ENCODE data around the gene TIMP1. TPM values are rescaled to one million over a fixed set of nuclear protein-coding genes. Genes with fewer than 3 reads are reported as not detected.
A peak's percentile ranks its signal among the peaks of the same experiment; 100 is the strongest.

Gene TIMP1
- total RNA-seq, 1 experiment from 2014 or later, result 505 TPM

DNA sequence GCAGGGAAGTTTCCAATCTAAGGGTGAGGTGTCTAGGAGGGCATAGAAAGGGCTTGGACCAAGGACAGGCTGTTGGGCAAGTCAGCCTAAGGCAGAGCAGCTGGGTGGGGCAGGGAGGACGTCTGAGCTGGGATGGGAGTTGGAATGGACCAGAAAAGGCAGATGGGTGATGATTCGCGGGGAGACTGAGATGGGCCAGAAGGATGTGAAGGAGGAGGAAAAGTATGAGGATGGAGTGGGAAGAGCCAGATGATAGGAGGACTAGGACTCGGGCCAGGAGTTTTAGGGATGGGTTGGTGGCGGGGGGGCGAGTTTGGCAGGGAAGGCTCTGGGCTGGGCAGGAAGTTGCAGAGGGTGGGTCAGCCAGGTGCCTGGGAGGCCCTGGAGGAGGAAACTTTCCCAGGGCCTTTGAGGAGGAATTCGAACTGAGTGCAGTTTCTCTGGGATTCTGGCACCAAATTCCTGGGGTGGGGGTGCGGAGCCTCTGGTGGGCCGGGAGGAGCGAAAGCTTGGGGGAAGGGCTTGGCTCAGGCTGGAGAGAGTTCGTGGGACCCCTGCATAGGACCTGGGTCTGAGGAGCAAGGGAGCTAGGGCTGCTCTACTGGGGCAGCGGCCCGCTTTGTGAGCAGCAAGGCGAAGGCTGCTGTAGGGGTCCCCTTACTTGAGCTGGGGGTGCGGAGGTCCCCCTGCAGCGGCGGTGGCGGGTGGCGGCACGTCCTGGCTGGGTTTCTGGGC lies 8.7 kb upstream of the TIMP1 start:
- peak; percentile 31 for DNase-seq (ENCODE audit: low read depth)

DNA sequence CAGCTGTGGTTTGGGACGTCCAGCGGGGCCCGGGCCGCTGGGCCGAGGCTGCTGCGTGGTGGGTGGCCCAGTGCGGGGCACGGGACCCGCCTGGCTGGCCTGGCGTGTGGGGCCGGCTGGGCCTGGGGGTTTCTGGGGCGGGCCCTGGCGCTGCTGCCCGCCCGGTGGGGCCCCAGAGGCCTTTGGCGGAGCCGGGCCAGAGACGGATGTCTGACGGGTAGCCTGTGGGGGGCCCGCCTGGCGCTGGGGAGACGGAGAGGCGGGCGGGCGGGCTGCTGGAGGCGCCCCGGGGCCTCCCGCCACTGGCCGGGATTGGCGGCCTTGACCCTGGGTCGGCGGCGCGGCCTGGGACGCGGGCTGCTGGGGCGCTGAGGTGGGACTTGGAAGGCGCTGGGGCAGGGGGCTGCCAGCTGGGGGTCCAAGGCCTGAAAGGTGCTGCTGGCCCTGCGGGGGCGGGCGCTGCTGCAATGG lies 8.1 kb upstream of the TIMP1 start:
- DNase-seq (ENCODE audit: low read depth), result no peak

DNA sequence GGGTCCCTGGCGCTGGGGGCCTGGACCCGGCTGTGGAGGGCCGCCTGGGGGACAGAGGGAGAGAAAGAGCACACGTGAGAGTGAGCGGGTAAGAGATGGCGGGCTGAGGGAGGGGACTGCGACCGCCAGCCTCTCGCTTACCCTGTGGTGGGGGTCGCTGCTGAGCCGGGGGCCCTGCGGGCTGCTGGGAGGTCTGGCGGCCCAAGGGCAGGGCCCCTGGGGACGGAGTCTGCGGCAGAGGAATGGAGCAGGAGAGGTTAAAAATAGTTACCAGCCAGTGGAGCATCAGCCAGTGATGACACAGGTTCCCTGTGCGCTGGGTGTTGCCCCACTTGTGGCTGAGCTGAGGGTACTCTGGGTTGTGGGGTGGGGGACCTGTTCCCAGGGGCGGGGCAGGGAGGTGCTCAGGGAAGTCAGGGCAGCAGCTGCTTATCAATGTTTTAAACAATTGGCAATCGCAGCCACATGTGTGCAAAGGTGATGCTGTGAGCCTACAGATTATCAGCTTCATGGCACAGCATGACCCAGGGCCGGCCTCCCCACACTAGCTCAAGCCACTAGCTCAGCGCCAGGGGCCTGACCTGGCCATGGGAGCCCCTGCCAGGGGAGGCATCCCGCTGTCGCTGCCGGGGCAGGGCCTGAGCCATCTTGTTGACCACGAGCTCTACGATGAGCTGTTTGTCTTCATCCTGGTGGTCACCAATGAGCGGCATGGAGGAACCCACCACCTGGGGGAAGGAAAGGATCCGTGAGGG lies 7.5 kb upstream of the TIMP1 start:
- DNase-seq (ENCODE audit: low read depth), result no peak

DNA sequence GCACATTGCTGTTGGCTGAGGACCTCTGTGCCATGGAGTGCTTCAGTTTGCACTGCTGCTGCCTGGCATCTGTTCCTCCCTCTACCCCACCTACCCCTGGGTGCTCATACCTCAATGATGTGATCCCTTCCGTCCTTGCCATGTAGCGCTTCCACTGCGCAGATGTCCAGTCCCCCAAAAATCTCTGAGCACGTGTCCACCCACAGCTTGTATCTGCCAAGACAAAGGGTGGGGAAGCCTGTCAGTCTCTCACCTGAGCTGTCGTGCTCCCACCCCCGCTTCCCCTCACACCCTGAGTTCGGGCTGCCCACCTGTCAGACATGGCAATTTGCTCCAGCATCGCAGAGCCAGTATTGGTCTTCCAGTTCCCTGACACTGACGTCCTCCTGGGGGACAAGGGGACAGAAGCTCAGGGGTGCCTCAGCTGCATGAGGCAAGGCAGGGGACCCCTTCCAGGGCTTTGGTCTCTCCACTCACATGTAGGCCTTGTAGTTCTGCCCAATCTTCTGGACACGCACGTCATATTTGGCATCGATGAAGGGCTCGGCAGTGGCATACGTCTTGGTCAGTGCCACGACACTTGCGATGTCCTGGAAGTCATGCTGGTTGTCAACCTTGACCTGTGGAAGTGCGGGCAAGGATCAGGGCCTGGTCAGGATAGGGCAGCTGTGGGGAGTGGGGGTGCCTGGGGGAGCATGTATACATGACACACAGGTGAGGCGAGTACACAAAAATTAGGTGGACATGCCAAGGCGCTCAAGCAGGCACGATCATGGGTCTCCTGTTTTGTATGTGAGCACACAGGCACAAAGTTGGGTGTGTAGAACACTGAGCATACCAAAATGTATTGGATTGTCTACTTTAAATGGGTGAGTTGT lies 6.0 kb upstream of the TIMP1 start:
- DNase-seq (ENCODE audit: low read depth), result no peak

DNA sequence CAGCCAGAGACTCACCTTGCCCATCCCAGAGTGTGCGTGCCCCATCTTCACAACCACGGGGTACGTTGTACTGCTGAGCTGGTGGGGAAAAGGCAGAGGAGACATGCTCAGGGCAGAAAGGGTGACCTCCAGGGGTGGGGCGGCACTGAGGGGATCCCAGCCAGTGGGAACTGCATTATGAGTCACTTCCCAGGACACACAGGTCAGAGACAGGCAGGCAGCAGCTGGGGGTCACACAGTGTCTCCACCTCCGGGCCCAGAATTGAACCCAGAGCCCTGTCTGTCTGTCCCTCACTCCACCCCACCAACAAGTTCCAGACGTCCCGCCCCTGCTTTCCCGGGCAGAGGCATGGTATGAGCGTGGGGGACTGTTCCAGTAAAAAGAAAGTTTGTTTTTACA lies 4.8 kb upstream of the TIMP1 start:
- peak; percentile 29 for DNase-seq (ENCODE audit: low read depth)

DNA sequence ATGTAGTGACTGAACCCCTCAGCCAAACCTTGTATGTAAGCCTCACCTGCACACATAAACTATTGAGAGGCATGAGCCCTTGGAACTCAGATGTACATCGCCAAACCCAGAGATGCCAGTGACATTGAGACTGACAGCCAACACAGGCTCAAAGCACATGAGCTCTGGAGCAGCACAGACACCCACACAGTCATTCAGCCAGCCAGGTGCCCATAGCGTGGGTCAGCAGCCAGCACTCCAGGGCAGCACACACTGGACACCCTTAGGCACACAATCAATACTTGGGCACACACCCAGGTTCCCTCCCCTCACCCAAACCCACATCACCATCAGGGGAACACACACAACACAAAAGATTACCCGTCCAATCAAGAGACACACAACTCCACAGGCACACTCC lies 4.3 kb upstream of the TIMP1 start:
- DNase-seq (ENCODE audit: low read depth), result no peak

DNA sequence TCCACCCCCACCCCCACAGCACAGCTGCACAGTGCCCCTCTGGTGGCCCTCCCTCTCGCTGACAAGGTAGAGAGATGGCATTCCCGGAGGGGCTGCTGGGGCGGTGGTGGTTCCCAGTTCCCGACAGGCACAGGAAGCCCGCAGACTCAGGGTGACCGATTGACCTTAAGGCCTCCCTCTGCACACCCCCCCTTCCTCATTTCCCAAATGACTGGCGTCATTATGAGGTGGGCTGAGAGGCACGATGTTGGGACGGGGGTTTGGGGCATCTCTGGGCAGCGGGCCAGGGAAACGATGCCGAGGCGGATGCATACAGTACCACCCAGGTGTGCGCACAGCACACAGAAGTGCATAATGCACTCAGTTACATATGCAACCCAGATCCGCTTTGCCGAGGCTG lies 3.5 kb upstream of the TIMP1 start:
- DNase-seq (ENCODE audit: low read depth), result no peak

DNA sequence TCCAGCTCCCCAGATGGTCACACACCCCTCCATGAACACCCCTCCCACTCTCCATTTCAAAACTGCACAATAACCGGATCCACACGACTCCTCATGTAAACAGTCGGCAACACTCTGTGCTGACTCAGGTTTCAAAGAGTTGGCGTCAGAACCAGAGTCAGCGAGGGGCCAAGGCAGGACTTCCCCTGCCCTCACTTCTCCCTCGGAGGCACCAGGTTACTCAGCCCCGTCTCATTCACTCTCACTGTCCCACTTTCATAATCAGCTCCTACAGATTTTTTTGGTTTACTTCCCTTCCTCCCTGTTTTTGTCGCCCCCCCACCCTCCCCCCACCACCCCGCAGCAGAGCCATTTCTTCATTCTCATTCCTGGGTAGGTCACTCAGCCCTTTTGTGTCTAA lies 2.7 kb upstream of the TIMP1 start:
- DNase-seq (ENCODE audit: low read depth), result no peak

DNA sequence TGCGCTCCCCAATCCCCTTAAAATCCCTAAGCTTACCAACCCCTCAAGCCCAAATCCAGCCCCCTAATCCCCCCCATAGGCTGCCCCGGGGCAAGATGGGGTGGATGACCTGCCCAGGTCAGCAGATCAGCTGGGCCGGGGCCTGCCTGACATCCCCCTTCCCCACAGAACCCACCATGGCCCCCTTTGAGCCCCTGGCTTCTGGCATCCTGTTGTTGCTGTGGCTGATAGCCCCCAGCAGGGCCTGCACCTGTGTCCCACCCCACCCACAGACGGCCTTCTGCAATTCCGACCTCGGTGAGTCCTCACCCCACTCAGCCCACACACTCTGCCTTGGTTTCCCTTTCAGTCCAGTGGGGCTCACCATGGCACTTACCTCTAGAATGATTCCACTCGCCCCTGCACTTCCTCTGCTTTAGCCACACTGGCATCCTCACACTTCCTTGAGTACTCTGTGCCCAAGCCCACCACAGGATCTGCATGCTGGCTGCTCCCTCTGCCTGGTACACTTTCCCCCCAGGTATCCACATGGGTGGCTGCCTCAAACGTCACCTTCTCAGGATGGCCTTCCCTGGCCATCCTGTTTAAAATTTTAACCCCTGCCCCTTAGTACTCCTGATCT lies 1.1 kb downstream of the TIMP1 start:
- DNase-seq (ENCODE audit: low read depth), result no peak

DNA sequence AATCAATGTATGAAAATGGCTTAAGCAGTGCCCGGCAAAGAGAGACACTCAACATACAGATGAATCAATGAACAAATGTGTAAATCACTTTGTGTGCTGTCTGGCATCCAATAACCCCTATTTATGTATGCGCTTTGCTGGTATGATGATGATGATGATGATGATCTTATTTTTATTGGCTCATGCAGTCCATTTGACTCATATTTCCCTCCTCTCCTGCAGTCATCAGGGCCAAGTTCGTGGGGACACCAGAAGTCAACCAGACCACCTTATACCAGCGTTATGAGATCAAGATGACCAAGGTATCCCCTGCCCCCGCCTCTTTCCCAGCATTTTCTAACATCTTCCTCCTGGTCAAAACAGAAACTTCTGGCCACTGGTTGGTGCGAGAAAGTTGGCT lies 2.5 kb downstream of the TIMP1 start:
- no peak for DNase-seq (ENCODE audit: low read depth)

DNA sequence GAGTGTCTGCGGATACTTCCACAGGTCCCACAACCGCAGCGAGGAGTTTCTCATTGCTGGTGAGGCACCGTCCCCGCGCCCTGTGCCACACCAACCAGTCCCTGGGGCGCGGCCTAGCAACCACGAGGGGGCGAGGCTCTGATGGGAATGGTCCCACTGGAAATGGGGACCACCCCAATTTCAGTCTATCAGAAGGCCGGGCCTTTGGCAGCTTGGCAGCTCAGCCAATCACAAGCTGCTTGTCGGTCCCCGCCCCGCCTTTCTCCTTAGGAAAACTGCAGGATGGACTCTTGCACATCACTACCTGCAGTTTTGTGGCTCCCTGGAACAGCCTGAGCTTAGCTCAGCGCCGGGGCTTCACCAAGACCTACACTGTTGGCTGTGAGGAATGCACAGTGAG lies 3.0 kb downstream of the TIMP1 start:
- no peak for DNase-seq (ENCODE audit: low read depth)

DNA sequence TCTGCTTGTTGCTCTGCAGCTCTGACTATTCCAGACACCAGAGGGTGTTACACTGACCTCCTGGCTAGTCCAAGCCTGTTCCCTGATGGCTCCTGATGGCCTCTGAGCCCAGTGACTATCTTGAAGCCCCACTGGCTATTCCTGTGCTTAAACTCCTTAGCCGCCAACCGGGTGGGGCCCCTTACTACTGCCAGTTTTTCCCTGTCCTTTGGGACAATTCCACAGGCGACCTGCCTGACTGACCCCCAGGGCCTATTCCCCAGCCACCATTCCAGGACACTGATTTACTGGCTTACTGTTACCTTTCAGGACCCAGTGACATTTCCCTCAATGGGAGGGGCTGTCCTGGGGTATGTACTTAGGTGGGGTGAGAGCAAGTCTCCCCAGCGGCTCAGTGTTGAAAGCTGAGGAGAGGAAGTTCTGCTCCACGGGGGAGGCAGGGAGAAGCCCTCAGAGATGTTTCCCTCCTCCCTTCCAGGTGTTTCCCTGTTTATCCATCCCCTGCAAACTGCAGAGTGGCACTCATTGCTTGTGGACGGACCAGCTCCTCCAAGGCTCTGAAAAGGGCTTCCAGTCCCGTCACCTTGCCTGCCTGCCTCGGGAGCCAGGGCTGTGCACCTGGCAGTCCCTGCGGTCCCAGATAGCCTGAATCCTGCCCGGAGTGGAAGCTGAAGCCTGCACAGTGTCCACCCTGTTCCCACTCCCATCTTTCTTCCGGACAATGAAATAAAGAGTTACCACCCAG lies 4.0 kb downstream of the TIMP1 start:
- no peak for DNase-seq (ENCODE audit: low read depth)

DNA sequence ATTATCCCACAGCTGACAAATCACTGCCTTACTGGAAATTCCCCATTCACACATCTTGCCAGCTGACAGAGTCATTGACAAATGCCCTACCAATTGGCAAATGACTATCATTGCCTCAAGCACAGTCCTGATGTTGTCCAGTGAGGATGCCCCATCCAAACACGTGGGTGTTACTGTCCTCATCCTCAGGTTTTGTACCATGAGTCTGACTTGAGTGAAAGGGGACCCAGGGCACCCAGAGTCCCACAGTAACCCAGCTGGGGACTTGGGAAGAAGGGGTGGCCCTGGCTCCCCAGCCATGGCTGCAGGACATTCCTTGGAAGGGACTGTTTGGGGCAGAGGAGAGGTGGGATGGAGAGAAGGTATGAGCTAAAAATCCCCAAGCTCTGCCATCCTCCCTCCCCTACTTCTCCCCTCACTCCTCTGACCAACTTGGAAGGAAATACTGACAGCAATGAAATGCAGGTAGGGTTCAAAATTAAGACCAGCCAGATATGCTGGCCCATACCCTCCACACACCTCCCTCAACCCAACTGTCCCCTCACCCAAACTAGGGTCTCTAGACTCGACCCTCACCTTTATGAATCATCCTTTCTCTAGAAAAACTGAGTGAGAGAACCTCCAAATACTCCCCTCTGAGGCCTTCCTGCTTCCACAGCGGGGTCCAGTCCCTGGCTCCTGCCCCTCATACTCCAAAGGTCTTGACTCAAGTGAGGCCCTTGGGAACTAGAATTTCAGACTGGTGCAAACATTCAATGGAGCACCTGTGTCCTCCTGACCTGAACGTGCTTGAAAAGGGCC lies 5.1 kb downstream of the TIMP1 start:
- no peak for DNase-seq (ENCODE audit: low read depth)

DNA sequence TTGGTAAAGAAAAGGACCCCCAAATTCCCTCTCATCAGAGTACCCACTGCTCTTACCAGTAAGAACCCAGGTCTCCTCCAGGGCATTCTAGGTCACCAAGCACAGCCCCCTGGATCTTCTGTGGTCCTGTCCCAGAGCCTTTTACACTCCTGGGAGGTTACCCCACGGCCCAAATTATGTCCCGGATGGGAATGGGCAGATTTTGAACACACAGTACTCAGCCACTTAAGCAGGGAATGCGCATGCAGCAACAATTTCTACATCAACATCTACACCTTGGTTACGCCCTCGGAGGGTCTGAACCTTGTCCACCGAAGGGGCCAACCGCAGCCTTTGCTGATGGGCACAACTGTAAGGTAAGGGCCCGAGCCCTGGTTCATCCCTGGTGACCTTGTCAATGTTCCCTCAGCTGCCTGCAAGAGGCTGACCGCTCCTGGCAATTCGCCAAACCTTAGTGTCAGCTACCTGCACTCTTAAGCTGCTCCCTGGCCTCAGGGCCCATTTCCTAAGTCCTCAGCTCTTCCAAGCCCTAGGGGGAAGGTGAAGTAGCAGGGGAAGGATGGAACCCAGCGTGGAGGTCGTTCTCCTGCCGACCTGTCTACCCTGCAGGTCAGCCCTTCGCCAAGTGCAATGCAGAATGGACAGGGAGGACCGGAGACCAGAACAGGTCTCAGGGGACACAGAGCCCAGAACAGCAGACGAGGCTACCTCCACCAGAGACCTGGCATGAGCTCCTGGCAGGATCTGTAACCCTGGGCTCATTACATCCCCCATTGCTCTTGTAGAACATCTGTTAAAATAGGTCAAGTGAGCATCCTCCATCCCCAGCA lies 5.9 kb downstream of the TIMP1 start:
- DNase-seq (ENCODE audit: low read depth), result no peak

DNA sequence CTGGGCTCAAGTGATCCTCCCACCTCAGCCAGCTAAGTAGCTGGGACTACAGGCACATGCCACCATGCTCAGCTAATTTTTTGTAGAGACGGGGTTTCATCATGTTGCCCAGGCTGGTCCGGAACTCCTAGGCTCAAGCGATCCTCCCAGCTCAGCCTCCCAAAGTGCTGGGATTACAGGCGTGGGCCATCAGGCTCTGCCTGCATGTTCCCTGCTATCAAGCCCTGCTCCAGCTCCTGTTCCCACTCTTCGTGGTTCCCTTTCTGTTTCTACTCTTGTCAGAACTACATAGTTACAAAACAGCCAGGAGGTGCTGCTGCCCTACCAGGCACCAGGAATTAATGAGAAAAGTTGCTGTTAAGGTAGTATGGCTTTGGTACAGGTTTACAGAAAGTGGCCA lies 8.7 kb downstream of the TIMP1 start:
- no peak for DNase-seq (ENCODE audit: low read depth)

DNA sequence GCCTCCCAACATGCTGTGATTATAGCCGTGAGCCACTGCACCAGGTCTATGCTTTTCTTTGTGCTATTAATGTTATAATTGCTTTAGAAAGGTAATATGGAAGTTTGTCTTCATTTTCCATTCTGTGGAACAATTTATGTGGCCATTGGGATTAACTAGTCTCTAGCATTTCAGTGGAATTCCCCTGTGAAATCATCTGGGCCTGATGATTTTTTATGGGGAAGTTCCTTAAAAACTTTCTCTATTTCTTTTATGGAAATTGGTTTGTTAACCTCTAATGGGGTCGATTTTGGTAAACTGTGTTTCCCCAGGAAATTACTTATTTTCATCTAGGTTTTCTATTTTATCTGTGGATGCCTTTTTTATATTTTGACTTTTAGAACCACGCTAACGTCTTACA lies 11.3 kb downstream of the TIMP1 start:
- no peak for DNase-seq (ENCODE audit: low read depth)

DNA sequence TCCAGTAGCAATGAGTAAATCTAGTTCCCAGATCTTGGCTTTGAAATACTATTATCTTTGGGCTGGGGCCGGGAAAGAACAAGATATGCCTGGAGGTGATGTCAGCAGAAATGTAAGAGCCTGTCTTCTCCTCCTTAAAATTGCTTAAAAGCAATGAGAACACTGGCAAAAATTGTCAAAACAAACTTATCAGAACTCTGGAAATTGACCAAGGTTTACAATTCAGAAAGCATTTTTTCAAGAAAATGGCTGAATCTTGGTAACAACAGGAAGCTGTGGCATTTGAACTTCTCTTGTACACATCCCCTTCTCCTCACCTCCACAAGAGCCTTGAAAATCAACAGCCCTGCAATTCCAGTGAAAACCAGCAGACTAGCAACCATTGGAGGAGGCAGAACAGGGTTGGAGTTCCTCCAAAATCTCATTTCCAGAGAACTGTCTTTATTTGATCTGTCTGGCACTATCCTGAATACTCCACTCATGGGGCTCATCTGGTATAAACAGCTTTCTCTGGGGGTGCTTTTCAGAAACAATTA lies 13.5 kb downstream of the TIMP1 start:
- DNase-seq (ENCODE audit: low read depth), result no peak

DNA sequence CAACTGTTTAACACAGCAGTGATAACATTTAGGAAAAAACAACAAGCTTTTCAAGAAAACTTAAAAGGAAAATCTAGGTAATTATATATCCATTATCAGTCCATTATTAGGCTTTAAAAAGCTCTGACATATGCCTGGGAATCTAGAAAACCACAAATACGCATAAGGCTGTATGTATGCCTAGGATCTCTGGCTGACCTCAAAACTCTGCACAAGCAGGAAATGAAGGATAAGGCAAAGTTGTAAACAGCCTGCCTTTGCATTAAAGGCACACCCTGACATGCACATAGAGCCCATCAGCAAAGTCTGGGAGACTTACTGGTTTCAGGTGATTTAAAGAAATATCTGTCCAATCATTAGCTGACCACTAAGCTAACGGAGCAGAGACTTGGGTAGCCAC lies 14.0 kb downstream of the TIMP1 start:
- DNase-seq (ENCODE audit: low read depth), result no peak

DNA sequence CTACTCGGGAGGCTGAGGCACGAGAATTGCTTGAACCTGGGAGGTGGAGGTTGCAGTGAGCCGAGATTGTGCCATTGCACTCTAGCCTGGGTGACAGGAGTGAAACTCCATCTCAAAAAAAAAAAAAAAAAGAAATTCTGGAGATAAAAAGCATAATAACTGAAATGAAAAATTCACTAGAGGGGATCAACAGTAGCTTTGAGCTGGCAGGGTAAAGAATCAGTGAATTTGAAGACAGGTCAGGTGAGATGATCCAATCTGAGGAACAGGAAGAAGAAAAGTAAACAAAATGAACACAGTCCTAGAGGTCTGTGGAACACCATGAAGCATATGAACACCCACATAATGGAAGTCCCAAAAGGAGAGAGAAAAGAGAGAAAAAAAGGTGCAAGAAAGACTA lies 15.0 kb downstream of the TIMP1 start:
- no peak for DNase-seq (ENCODE audit: low read depth)
